Measurements from ENCODE around the gene LRRC23. TPM values are rescaled to one million over a fixed set of nuclear protein-coding genes. Genes with fewer than 3 reads are reported as not detected.

LRRC23 gene
- total RNA-seq, 4 donors from 2014 or later = 3.9 to 7.9 (median 6.2) TPM

- TF ChIP-seq CTCF (IDR thresholded peaks at IDR 0.05; ENCODE audit: low read depth) = no peak
Observed at GRCh38 chr12:6914246-6914946, 9.8 kb downstream of the LRRC23 start, which contains the start of gene ENO2. Gene ENO2, plus strand, starts transcription at chr12:6914580. Its CDS starts 1,253 bp downstream, at chr12:6915833.

GRCh38 chr12:6914947-6915788 lies 10.5 kb downstream of the LRRC23 start:
- TF ChIP-seq CTCF (IDR thresholded peaks at IDR 0.05; ENCODE audit: low read depth) = no peak

- no peak for TF ChIP-seq CTCF (IDR thresholded peaks at IDR 0.05; ENCODE audit: low read depth)
Observed at GRCh38 chr12:6915789-6916285, 11.2 kb downstream of the LRRC23 start.

- TF ChIP-seq CTCF (IDR thresholded peaks at IDR 0.05; ENCODE audit: low read depth) = no peak
Observed at GRCh38 chr12:6916426-6917200, 12.0 kb downstream of the LRRC23 start.

GRCh38 chr12:6917491-6918231 lies 13.0 kb downstream of the LRRC23 start:
- TF ChIP-seq CTCF (IDR thresholded peaks at IDR 0.05; ENCODE audit: low read depth) = no peak

- no peak for TF ChIP-seq CTCF (IDR thresholded peaks at IDR 0.05; ENCODE audit: low read depth)
Observed at GRCh38 chr12:6919588-6919987, 15.0 kb downstream of the LRRC23 start.
